HG02981 (cell line): ENCODE results near the gene ATP5PO.
A peak's percentile ranks its signal among the peaks of the same experiment; 100 is the strongest.
"Not testable (repeated sequence)": the region's sequence is repeated elsewhere in the genome, so short reads cannot be mapped to it uniquely, and the experiment has no call there.

ENCODE experiments used
- ATAC-seq: cut with Tn5 transposase; IDR thresholded peaks from one replicate; pipeline ENCODE4 v1.9.1; 2021; ENCODE audit warnings: mild to moderate bottlenecking, moderate library complexity; ENCODE audit not compliant: unreplicated experiment

The ATP5PO gene

GRCh38 chr21:33942426-33942825 lies 26.8 kb upstream of the ATP5PO start:
- ATAC-seq = no peak

GRCh38 chr21:33940881-33941245 lies 25.3 kb upstream of the ATP5PO start:
- ATAC-seq = no peak

GRCh38 chr21:33940164-33940880 lies 24.7 kb upstream of the ATP5PO start:
- no peak for ATAC-seq

GRCh38 chr21:33939226-33939625 lies 23.6 kb upstream of the ATP5PO start:
- no peak for ATAC-seq

- ATAC-seq = no peak
Observed at GRCh38 chr21:33938381-33938780, 22.8 kb upstream of the ATP5PO start.

- ATAC-seq = no peak
Observed at GRCh38 chr21:33937931-33938339, 22.3 kb upstream of the ATP5PO start.

GRCh38 chr21:33937146-33937545 lies 21.5 kb upstream of the ATP5PO start:
- ATAC-seq = no peak

- ATAC-seq = no peak
Observed at GRCh38 chr21:33936301-33937038, 20.9 kb upstream of the ATP5PO start.

GRCh38 chr21:33932731-33933130 lies 17.1 kb upstream of the ATP5PO start:
- no peak for ATAC-seq

- ATAC-seq = no peak
Observed at GRCh38 chr21:33931799-33932390, 16.3 kb upstream of the ATP5PO start.

- ATAC-seq = not testable (repeated sequence)
Observed at GRCh38 chr21:33931052-33931798, 15.6 kb upstream of the ATP5PO start.

GRCh38 chr21:33926248-33926647 lies 10.6 kb upstream of the ATP5PO start:
- ATAC-seq = not testable (repeated sequence)

- ATAC-seq = no peak
Observed at GRCh38 chr21:33924766-33925100, 9.1 kb upstream of the ATP5PO start.

- peak; percentile 86 for ATAC-seq
Observed at GRCh38 chr21:33924079-33924765, 8.6 kb upstream of the ATP5PO start.

- ATAC-seq = no peak
Observed at GRCh38 chr21:33917421-33917820, 1.8 kb upstream of the ATP5PO start.

GRCh38 chr21:33916200-33916567 lies 580 bp upstream of the ATP5PO start:
- ATAC-seq = no peak

- no peak for ATAC-seq
Observed at GRCh38 chr21:33914188-33914587, 1.4 kb downstream of the ATP5PO start.

- ATAC-seq = no peak
Observed at GRCh38 chr21:33909756-33910155, 5.8 kb downstream of the ATP5PO start.

GRCh38 chr21:33908760-33909159 lies 6.8 kb downstream of the ATP5PO start:
- ATAC-seq = no peak

GRCh38 chr21:33904041-33904440 lies 11.6 kb downstream of the ATP5PO start:
- ATAC-seq = no peak

GRCh38 chr21:33902349-33902748 lies 13.3 kb downstream of the ATP5PO start:
- no peak for ATAC-seq
